Liver (tissue), 9 donors: ENCODE measurements around the gene TUBB8. TPM values are rescaled to one million over a fixed set of nuclear protein-coding genes. Genes with fewer than 3 reads are reported as not detected.

Source experiments
- DNase-seq: peaks from one replicate; pipeline ENCODE4 v3.0.0-alpha.2; 2017; ENCODE audit warnings: low spot score
- H3K27ac ChIP-seq, 2 donors: one replicate each; pipeline ENCODE4 v1.7.0; 2013; ENCODE audit warnings: inconsistent platforms in 2 of 2, low read length in 2 of 2, control low read depth in 1 of 2, low read depth in 1 of 2, mild to moderate bottlenecking in 1 of 2
- H3K27me3 ChIP-seq, 4 donors: one replicate each; pipeline versions ENCODE4 v1.6.1 to v1.7.0; 2013; ENCODE audit warnings: low read length in 3 of 4, inconsistent platforms in 1 of 4, mild to moderate bottlenecking in 1 of 4, moderate library complexity in 1 of 4; ENCODE audit not compliant: control insufficient read depth in 4 of 4, insufficient read depth in 4 of 4
- H3K36me3 ChIP-seq, 4 donors: one replicate each; pipeline versions ENCODE4 v1.6.1 to v1.7.0; 2013; ENCODE audit warnings: low read length in 3 of 4, mild to moderate bottlenecking in 3 of 4, low read depth in 1 of 4, moderate library complexity in 1 of 4; ENCODE audit not compliant: control insufficient read depth in 4 of 4, insufficient read depth in 3 of 4
- H3K4me1 ChIP-seq, 4 donors: one replicate each; pipeline versions ENCODE4 v1.6.1 to v1.7.0; 2013; ENCODE audit warnings: low read length in 3 of 4, mild to moderate bottlenecking in 3 of 4, moderate library complexity in 1 of 4; ENCODE audit not compliant: control insufficient read depth in 4 of 4, insufficient read depth in 4 of 4
- H3K4me3 ChIP-seq, 3 donors: one replicate each; pipeline versions ENCODE4 v1.6.1 to v1.7.0; 2013; ENCODE audit warnings: low read length in 3 of 3, control low read depth in 1 of 3, low read depth in 1 of 3, mild to moderate bottlenecking in 1 of 3
- H3K9ac ChIP-seq, 2 donors: one replicate each; pipeline ENCODE4 v1.7.0; 2013; ENCODE audit warnings: low read length in 2 of 2, mild to moderate bottlenecking in 2 of 2, moderate library complexity in 2 of 2, control low read depth in 1 of 2, low read depth in 1 of 2
- H3K9me3 ChIP-seq, 4 donors: one replicate each; pipeline versions ENCODE4 v1.6.1 to v1.7.0; 2013; ENCODE audit warnings: low read length in 3 of 4; ENCODE audit not compliant: control insufficient read depth in 4 of 4
- EGR1 ChIP-seq, 2 donors: IDR thresholded peaks; 2 replicates each; pipeline ENCODE4 v1.6.1; 2016 to 2018; ENCODE audit warnings: antibody characterized with exemption in 2 of 2, low read depth in 2 of 2
- FOXA1 ChIP-seq: IDR thresholded peaks from 2 replicates; pipeline ENCODE4 v1.6.1; 2016; ENCODE audit warnings: antibody characterized with exemption
- GABPA ChIP-seq, 2 donors: IDR thresholded peaks in 1 of 2; conservative IDR thresholded peaks in 1 of 2; 2 replicates each; pipeline ENCODE4 v1.6.1; 2016; ENCODE audit warnings: antibody characterized with exemption in 2 of 2, mild to moderate bottlenecking in 1 of 2, moderate library complexity in 1 of 2
- HNF4A ChIP-seq, 2 donors: conservative IDR thresholded peaks; 2 replicates each; pipeline ENCODE4 v1.6.1; 2016; ENCODE audit warnings: antibody characterized with exemption in 2 of 2, mild to moderate bottlenecking in 2 of 2
- HNF4G ChIP-seq: IDR thresholded peaks from 2 replicates; pipeline ENCODE4 v1.6.1; 2016; ENCODE audit warnings: antibody characterized with exemption
- JUND ChIP-seq, 2 donors: IDR thresholded peaks; 2 replicates each; pipeline ENCODE4 v1.6.1; 2016; ENCODE audit warnings: antibody characterized with exemption in 2 of 2
- NR2F2 ChIP-seq: IDR thresholded peaks from 2 replicates; pipeline ENCODE4 v1.6.1; 2016; ENCODE audit warnings: antibody characterized with exemption
- RAD21 ChIP-seq, 2 donors: IDR thresholded peaks; 2 replicates each; pipeline ENCODE4 v1.6.1; 2016; ENCODE audit warnings: antibody characterized with exemption in 2 of 2, mild to moderate bottlenecking in 2 of 2
- RXRA ChIP-seq, 2 donors: IDR thresholded peaks; 2 replicates each; pipeline ENCODE4 v1.6.1; 2017 to 2018; ENCODE audit warnings: antibody characterized with exemption in 2 of 2, mild to moderate bottlenecking in 1 of 2
- SP1 ChIP-seq: IDR thresholded peaks from 2 replicates; pipeline ENCODE4 v1.6.1; 2018; ENCODE audit warnings: antibody characterized with exemption, mild to moderate bottlenecking
- TAF1 ChIP-seq: conservative IDR thresholded peaks from 2 replicates; pipeline ENCODE4 v1.6.1; 2016; ENCODE audit warnings: antibody characterized with exemption, mild to moderate bottlenecking
- YY1 ChIP-seq: IDR thresholded peaks from 2 replicates; pipeline ENCODE4 v1.6.1; 2016; ENCODE audit warnings: antibody characterized with exemption, mild to moderate bottlenecking
- WGBS: extraction: QIAGEN DNeasy Blood & Tissue Kit; methylation state at CpG from one replicate; pipeline ENCODE4 v1.1.7; 2013; 5-methylcytosine and 5-hydroxymethylcytosine counted together
- polyA plus RNA-seq, 2 donors: library from polyadenylated mRNA; stranded (reverse) in 1 of 2; unstranded in 1 of 2; fragments of 200-250 nt in 1 of 2; fragments of >200 nt in 1 of 2; fragmentation: Nextera tagmentation in 1 of 2; extraction: Ambion mirVana in 1 of 2; gene quantifications; one replicate each; pipeline versions ENCODE4 v1.2.1 to v1.2.3, GENCODE V29; 2013 to 2015
- total RNA-seq, 2 donors: library from RNA; depleted of rRNA; stranded (reverse); fragments of >200 nt; gene quantifications; one replicate each; pipeline ENCODE4 v1.2.3, GENCODE V29; 2014
- TF ChIP-seq, protein P1 (sequence below): IDR thresholded peaks from 2 replicates; pipeline ENCODE4 v1.6.1; 2016; ENCODE audit warnings: antibody characterized with exemption
- TF ChIP-seq, protein P2 (sequence below): IDR thresholded peaks from 2 replicates; pipeline ENCODE4 v1.6.1; 2016; ENCODE audit warnings: antibody characterized with exemption
- TF ChIP-seq, protein P3 (sequence below): IDR thresholded peaks from 2 replicates; pipeline ENCODE4 v1.6.1; 2016; ENCODE audit warnings: antibody characterized with exemption
- TF ChIP-seq, protein P4 (sequence below): IDR thresholded peaks from 2 replicates; pipeline ENCODE4 v1.6.1; 2016; ENCODE audit warnings: antibody characterized with exemption, mild to moderate bottlenecking
- donor health status: healthy.
- donor health status: healthy.
- donor health status: healthy.
- donor health status: healthy.
- donor health status: healthy.

The TUBB8 gene
- total and polyA plus RNA-seq, 4 donors: not detected

DNA sequence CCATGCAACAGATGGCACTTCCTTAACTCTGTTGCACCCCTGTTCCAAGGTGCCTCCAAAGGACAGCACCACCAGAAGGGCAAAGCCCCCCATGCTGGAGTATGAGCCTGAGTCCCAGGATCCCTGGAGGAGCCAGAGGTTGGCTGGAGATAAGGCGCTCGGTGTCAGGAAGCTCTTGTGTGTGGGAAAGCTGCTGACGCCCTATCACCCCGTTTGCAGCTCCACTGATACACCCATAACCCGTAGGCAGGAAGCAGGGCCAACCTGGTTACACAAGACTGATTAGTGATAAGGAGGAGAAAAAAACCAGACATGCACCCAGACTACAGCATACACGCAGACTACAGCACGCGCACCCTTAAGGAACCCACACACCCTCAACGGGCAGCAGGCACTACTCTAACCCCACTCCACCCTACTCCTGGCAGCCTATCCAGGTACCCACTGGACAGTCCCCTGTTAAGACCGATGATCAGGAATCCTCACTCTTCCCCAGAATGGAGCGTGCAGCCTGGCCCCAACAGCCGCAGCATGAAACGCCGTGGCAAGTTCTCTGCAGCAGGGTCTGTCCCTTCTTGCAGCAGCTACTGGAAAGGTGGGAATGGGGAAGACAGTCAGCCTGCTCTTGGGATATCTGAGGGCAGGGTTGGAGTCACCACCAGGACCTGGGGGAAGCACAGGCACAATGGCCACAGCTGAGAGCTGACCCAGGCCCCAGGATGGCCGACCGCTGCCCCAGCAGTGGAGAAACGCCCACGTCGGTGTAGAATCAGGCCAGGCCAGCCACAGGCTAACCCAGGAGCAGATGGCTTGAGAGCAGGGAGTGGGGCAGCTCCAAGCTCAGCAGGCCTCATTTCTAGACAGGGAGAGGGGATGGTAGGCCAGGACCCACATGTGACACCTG is 38.3 kb upstream of the TUBB8 start (continued):
- TF ChIP-seq, protein P1, sequence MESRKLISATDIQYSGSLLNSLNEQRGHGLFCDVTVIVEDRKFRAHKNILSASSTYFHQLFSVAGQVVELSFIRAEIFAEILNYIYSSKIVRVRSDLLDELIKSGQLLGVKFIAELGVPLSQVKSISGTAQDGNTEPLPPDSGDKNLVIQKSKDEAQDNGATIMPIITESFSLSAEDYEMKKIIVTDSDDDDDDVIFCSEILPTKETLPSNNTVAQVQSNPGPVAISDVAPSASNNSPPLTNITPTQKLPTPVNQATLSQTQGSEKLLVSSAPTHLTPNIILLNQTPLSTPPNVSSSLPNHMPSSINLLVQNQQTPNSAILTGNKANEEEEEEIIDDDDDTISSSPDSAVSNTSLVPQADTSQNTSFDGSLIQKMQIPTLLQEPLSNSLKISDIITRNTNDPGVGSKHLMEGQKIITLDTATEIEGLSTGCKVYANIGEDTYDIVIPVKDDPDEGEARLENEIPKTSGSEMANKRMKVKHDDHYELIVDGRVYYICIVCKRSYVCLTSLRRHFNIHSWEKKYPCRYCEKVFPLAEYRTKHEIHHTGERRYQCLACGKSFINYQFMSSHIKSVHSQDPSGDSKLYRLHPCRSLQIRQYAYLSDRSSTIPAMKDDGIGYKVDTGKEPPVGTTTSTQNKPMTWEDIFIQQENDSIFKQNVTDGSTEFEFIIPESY: no peak

DNA sequence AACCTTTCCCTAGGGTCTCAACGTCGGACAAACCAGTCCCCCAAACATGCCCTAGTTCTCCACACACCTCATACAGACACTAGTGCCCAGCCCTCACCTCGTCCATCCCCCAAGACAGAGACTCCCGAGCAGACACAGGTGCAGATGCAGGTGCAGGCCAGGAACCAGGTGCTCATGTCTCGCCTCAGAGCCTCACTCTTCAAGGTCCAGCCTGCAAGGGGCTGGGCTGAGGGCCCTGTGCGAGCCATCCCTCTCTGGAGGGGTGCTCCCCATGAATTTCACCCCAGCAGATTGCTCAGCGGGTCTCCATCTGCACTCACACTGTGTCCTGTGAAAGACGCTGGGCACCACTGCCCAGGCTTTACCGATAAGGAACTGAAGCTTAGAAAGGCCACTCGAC is 36.9 kb upstream of the TUBB8 start:
- Histone ChIP-seq H3K27me3 (no peaks in the 10 kb centered on the region), H3K27ac (no peak overlapping the region), H3K9me3 (no peaks in the 10 kb centered on the region), H3K36me3 (no peaks in the 10 kb centered on the region), H3K4me3 (no peak overlapping the region), H3K9ac (no peak overlapping the region), H3K4me1 (no peaks in the 10 kb centered on the region)
- WGBS: 90% methylated on average over 10 of the region's 10 CpGs
- TF ChIP-seq, protein P2, sequence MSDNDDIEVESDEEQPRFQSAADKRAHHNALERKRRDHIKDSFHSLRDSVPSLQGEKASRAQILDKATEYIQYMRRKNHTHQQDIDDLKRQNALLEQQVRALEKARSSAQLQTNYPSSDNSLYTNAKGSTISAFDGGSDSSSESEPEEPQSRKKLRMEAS: no peak
- TF ChIP-seq JUND (IDR thresholded peaks at IDR 0.05) (no peak), RXRA (IDR thresholded peaks at IDR 0.05) (no peak), RAD21 (IDR thresholded peaks at IDR 0.05) (no peak), EGR1 (IDR thresholded peaks at IDR 0.05; ENCODE audit: low read depth in 2 of 2) (no peak), GABPA (IDR thresholded peaks at IDR 0.05 in 1 of 2, conservative IDR thresholded peaks at IDR 0.05 in 1 of 2) (no peak), SP1 (no peak), FOXA1 (no peak)
- TF ChIP-seq, protein P3, sequence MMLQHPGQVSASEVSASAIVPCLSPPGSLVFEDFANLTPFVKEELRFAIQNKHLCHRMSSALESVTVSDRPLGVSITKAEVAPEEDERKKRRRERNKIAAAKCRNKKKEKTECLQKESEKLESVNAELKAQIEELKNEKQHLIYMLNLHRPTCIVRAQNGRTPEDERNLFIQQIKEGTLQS: no peak
- TF ChIP-seq, protein P1: no peak
- no peak for DNase-seq

DNA sequence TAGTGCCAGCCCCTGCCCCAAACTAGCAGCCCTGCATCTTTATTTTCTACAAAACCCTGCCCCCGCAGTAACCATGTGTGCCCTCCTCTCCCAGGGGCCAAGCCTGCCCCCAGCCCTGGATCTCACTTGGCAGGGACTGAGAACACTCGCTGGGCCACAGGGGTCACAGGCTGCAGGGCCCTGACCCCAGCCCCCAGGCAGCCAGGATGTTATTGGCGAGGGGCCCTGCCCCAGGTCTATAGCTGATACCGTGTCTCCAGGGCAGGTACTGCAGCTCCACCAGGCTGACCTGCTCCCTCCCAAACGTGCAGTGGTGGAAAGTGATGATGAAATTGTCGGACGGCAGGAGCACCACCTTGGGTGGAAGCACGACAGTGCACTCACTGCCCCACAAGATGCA is 35.9 kb upstream of the TUBB8 start:
- no peaks in the 10 kb centered on the region for H3K36me3 ChIP-seq
- no peak overlapping the region for H3K27ac ChIP-seq
- 73% methylated on average over 8 of the region's 8 CpGs for WGBS
- no peaks in the 10 kb centered on the region for H3K4me1 ChIP-seq
- no peaks in the 10 kb centered on the region for H3K27me3 ChIP-seq
- H3K9me3 ChIP-seq: no peaks in the 10 kb centered on the region
- no peak overlapping the region for H3K9ac ChIP-seq
- H3K4me3 ChIP-seq: no peak overlapping the region
- DNase-seq: no peak
- TF ChIP-seq JUND (IDR thresholded peaks at IDR 0.05): no peak
- TF ChIP-seq YY1: no peak
- no peak for TF ChIP-seq RAD21 (IDR thresholded peaks at IDR 0.05)
- TF ChIP-seq, protein P4, sequence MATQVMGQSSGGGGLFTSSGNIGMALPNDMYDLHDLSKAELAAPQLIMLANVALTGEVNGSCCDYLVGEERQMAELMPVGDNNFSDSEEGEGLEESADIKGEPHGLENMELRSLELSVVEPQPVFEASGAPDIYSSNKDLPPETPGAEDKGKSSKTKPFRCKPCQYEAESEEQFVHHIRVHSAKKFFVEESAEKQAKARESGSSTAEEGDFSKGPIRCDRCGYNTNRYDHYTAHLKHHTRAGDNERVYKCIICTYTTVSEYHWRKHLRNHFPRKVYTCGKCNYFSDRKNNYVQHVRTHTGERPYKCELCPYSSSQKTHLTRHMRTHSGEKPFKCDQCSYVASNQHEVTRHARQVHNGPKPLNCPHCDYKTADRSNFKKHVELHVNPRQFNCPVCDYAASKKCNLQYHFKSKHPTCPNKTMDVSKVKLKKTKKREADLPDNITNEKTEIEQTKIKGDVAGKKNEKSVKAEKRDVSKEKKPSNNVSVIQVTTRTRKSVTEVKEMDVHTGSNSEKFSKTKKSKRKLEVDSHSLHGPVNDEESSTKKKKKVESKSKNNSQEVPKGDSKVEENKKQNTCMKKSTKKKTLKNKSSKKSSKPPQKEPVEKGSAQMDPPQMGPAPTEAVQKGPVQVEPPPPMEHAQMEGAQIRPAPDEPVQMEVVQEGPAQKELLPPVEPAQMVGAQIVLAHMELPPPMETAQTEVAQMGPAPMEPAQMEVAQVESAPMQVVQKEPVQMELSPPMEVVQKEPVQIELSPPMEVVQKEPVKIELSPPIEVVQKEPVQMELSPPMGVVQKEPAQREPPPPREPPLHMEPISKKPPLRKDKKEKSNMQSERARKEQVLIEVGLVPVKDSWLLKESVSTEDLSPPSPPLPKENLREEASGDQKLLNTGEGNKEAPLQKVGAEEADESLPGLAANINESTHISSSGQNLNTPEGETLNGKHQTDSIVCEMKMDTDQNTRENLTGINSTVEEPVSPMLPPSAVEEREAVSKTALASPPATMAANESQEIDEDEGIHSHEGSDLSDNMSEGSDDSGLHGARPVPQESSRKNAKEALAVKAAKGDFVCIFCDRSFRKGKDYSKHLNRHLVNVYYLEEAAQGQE: no peak
- no peak for TF ChIP-seq EGR1 (IDR thresholded peaks at IDR 0.05; ENCODE audit: low read depth in 2 of 2)
- TF ChIP-seq HNF4A (conservative IDR thresholded peaks at IDR 0.05): no peak
- TF ChIP-seq HNF4G: no peak
- no peak for TF ChIP-seq NR2F2
- TF ChIP-seq FOXA1: no peak
- TF ChIP-seq, protein P3: no peak
- TF ChIP-seq GABPA (IDR thresholded peaks at IDR 0.05 in 1 of 2, conservative IDR thresholded peaks at IDR 0.05 in 1 of 2): no peak
- no peak for TF ChIP-seq TAF1
- TF ChIP-seq, protein P1: no peak
